ENCODE data around the gene SLC19A1.

SLC19A1 gene

DNA sequence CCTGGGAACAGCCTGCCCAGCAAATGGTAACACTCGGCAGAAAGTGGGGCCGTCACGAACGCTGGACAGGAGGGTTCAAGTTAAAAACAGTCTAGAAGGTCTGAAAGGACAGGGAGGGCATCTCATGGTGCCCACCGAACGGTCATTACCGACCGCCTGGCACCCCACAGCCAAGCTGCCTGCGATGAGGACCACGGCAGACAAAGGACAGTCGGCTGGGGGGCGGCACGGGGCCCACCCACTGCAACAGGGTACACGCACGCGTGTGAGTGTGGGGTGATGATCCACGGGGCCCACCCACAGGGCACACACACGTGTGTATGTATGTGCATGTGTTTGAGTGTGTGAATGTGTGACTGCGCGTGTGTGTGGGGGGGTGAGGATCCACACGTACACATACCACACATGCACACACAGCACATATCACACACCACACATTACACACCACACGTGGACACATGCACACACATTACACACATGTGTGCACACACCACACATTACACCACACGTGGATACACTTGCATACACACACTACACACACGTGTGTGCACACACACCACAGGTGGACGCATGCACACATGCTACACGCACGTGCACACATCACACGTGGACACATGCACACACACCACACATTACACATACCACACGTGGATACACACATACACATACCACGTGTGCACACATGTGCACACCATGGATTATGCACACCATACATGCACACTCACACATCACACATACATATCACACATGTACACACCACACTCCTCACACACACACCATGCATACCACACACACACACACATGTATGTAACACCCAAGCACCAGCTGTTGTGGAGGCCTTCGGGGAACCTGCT, 63.2 kb downstream of the SLC19A1 start:
- Histone ChIP-seq H3K27ac (no peak overlapping the region), H3K4me3 (ENCODE audit: low read depth, low read length) (no peak overlapping the region)

DNA sequence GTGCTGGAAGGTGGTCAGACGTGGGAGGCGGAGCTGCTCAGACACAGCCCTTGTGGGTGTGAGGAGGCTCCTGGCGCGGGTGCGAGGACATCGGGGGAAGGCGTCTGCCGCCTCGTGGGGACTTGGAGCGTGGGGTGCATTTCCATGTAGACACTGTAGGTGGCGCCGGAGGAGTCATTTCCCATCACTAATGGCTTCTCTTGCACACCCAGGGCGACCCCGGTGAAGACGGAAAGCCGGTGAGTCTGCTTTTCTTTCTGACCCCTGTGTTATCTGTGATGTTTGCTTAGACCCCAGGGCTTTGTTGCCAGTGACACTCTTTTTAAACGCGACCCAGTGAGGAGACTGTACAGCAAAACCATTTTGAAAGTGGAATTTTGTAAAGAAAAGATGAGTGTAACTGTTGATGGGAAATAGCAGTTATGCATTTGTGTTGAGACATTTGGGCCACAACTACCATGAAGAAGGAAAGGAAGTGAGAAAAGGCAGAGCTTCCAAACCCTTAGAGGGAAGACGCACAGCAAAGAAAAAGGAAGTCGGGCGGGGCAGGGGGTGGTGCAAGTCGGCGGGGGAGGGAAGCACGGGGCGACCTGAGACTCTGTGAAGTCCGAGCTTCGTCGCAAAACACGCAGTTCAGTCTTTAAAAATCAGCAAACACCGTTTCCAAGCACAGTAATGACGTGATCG, 64.0 kb downstream of the SLC19A1 start:
- no peaks in the 10 kb centered on the region for H3K36me3 ChIP-seq (ENCODE audit: control insufficient read depth, insufficient read depth, low read length)

More for the DNA sequence above, 63.2 kb downstream of the SLC19A1 start:
- H3K36me3 ChIP-seq (ENCODE audit: control insufficient read depth, insufficient read depth, low read length), result no peaks in the 10 kb centered on the region
- H3K79me2 ChIP-seq, result no peaks in the 10 kb centered on the region
- no peaks in the 10 kb centered on the region for H3K4me1 ChIP-seq
- H2AFZ ChIP-seq, result no peak overlapping the region
- no peaks in the 10 kb centered on the region for H3K27me3 ChIP-seq (ENCODE audit: control insufficient read depth, insufficient read depth, low read length)
- no peak for TF ChIP-seq CTCF (IDR thresholded peaks at IDR 0.05)
- no peak overlapping the region for H3K9ac ChIP-seq
- H3K4me2 ChIP-seq (ENCODE audit: low read length), result no peak overlapping the region
- H3K9me3 ChIP-seq (ENCODE audit: control insufficient read depth, low read length), result no peaks in the 10 kb centered on the region

DNA sequence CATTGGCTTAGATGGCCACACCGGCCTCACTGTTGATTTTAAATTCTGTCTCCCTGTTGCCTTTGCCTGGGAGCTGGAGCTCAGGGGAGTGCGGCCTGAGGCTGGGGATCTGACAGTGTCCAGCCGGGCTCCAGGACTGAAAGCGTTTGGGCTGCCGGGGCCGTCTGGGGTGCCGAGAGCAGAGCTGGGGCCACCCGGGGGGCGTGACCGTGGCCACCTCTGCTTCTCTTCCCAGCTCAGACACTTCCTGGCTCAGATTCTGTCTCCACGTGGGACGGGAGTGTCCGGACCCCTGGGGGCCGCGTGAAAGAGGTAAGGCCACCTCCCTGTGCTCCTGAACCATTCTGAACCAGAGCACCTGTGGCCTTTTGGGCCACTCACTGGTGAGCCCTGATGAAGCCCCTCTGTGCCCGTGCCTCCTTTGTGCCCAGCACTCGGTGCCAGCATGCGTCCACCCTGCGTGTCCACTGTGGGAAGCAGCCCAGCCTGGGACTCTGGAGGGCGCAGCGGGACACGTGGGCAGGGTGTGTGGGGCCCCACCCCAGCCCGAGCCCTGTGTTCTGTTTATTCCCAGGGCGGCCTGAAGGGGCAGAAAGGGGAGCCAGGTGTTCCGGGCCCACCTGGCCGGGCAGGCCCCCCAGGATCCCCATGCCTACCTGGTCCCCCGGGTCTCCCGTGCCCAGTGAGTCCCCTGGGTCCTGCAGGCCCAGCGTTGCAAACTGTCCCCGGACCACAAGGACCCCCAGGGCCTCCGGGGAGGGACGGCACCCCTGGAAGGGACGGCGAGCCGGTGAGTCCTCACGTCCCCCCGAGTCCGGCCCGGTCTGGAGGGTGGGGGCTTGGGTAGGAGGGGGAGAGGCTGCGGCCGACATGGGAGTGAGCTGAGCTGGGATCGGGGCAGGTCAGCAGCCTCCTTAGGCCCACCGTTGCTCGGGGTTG, 64.8 kb downstream of the SLC19A1 start:
- Histone ChIP-seq H3K9me3 (ENCODE audit: control insufficient read depth, low read length) (no peaks in the 10 kb centered on the region), H3K4me2 (ENCODE audit: low read length) (no peak overlapping the region), H3K27ac (no peak overlapping the region), H3K4me3 (ENCODE audit: low read depth, low read length) (no peak overlapping the region), H3K79me2 (no peaks in the 10 kb centered on the region), H3K9ac (no peak overlapping the region), H2AFZ (no peak overlapping the region), H3K36me3 (ENCODE audit: control insufficient read depth, insufficient read depth, low read length) (no peaks in the 10 kb centered on the region), H3K27me3 (ENCODE audit: control insufficient read depth, insufficient read depth, low read length) (no peaks in the 10 kb centered on the region), H3K4me1 (no peaks in the 10 kb centered on the region)
- no peak for TF ChIP-seq CTCF (IDR thresholded peaks at IDR 0.05)

More for the DNA sequence above, 64.0 kb downstream of the SLC19A1 start:
- no peak overlapping the region for H3K27ac ChIP-seq
- H2AFZ ChIP-seq, result no peak overlapping the region
- no peaks in the 10 kb centered on the region for H3K79me2 ChIP-seq
- no peaks in the 10 kb centered on the region for H3K9me3 ChIP-seq (ENCODE audit: control insufficient read depth, low read length)
- peak overlapping the region; percentile 48 for H3K4me2 ChIP-seq (ENCODE audit: low read length)
- H3K4me1 ChIP-seq, result no peaks in the 10 kb centered on the region
- H3K9ac ChIP-seq, result no peak overlapping the region
- no peaks in the 10 kb centered on the region for H3K27me3 ChIP-seq (ENCODE audit: control insufficient read depth, insufficient read depth, low read length)
- H3K4me3 ChIP-seq (ENCODE audit: low read depth, low read length), result peak overlapping the region; percentile 23
- TF ChIP-seq CTCF (IDR thresholded peaks at IDR 0.05), result peak; percentile 37

- Histone ChIP-seq H3K36me3 (ENCODE audit: control insufficient read depth, insufficient read depth, low read length) (no peaks in the 10 kb centered on the region), H3K4me1 (no peaks in the 10 kb centered on the region), H3K9me3 (ENCODE audit: control insufficient read depth, low read length) (no peaks in the 10 kb centered on the region), H3K79me2 (no peaks in the 10 kb centered on the region), H2AFZ (no peak overlapping the region), H3K27me3 (ENCODE audit: control insufficient read depth, insufficient read depth, low read length) (no peaks in the 10 kb centered on the region), H3K9ac (no peak overlapping the region), H3K27ac (no peak overlapping the region), H3K4me2 (ENCODE audit: low read length) (no peak overlapping the region), H3K4me3 (ENCODE audit: low read depth, low read length) (no peak overlapping the region)
- TF ChIP-seq CTCF (IDR thresholded peaks at IDR 0.05), result no peak
Measured at GRCh38 chr21:45476582-45476981, 65.7 kb downstream of the SLC19A1 start.
